ENCODE data around the gene ADAMTS9. TPM values are rescaled to one million over a fixed set of nuclear protein-coding genes. Genes with fewer than 3 reads are reported as not detected.

ADAMTS9 gene
- total RNA-seq, 1 experiment from 2014 or later: 3.3 TPM

GRCh38 chr3:64651741-64652241 is 36.0 kb downstream of the ADAMTS9 start:
- DNase-seq (ENCODE audit: low read depth): no peak

- DNase-seq (ENCODE audit: low read depth): no peak
These were observed 36.5 kb downstream of the ADAMTS9 start for GRCh38 chr3:64651303-64651702.

GRCh38 chr3:64650715-64651114 is 37.1 kb downstream of the ADAMTS9 start:
- no peak for DNase-seq (ENCODE audit: low read depth)

GRCh38 chr3:64650096-64650622 is 37.6 kb downstream of the ADAMTS9 start:
- DNase-seq (ENCODE audit: low read depth): no peak

- no peak for DNase-seq (ENCODE audit: low read depth)
These were observed 38.6 kb downstream of the ADAMTS9 start for GRCh38 chr3:64648927-64649906.

- DNase-seq (ENCODE audit: low read depth): no peak
These were observed 40.0 kb downstream of the ADAMTS9 start for GRCh38 chr3:64647825-64648224.

GRCh38 chr3:64645243-64645642 is 42.6 kb downstream of the ADAMTS9 start:
- DNase-seq (ENCODE audit: low read depth): no peak

GRCh38 chr3:64644483-64644882 is 43.3 kb downstream of the ADAMTS9 start:
- no peak for DNase-seq (ENCODE audit: low read depth)

GRCh38 chr3:64642327-64643151 is 45.3 kb downstream of the ADAMTS9 start:
- no peak for DNase-seq (ENCODE audit: low read depth)

GRCh38 chr3:64638981-64639481 is 48.8 kb downstream of the ADAMTS9 start:
- DNase-seq (ENCODE audit: low read depth): no peak

GRCh38 chr3:64638511-64638910 is 49.3 kb downstream of the ADAMTS9 start:
- no peak for DNase-seq (ENCODE audit: low read depth)

- no peak for DNase-seq (ENCODE audit: low read depth)
These were observed 53.4 kb downstream of the ADAMTS9 start for GRCh38 chr3:64634417-64634816.

GRCh38 chr3:64631951-64632350 is 55.8 kb downstream of the ADAMTS9 start:
- DNase-seq (ENCODE audit: low read depth): no peak

- no peak for DNase-seq (ENCODE audit: low read depth)
These were observed 60.1 kb downstream of the ADAMTS9 start for GRCh38 chr3:64627471-64628321.

GRCh38 chr3:64627042-64627441 is 60.8 kb downstream of the ADAMTS9 start:
- DNase-seq (ENCODE audit: low read depth): no peak

GRCh38 chr3:64625381-64625780 is 62.4 kb downstream of the ADAMTS9 start:
- DNase-seq (ENCODE audit: low read depth): no peak

- no peak for DNase-seq (ENCODE audit: low read depth)
These were observed 64.7 kb downstream of the ADAMTS9 start for GRCh38 chr3:64623125-64623524.

- DNase-seq (ENCODE audit: low read depth): no peak
These were observed 65.9 kb downstream of the ADAMTS9 start for GRCh38 chr3:64621726-64622395.

GRCh38 chr3:64621275-64621674 is 66.5 kb downstream of the ADAMTS9 start:
- no peak for DNase-seq (ENCODE audit: low read depth)

- DNase-seq (ENCODE audit: low read depth): no peak
These were observed 67.8 kb downstream of the ADAMTS9 start for GRCh38 chr3:64620020-64620419.
